MM.1S (cell line): ENCODE results near the gene F2RL3.

Experiments used
- DNase-seq: peaks from one replicate; pipeline ENCODE4 v3.0.0-alpha.2; 2015
- H2AFZ ChIP-seq: fragments of 300-600 bp; sonication (generic); 2 replicates; pipeline ENCODE4 v1.6.0; 2016; ENCODE audit warnings: antibody characterized with exemption, low read length
- H3F3A ChIP-seq: fragments of 300-600 bp; sonication (generic); 2 replicates; pipeline ENCODE4 v1.6.1; 2016; ENCODE audit warnings: mild to moderate bottlenecking, antibody characterized with exemption, low read length, moderate library complexity, mixed read lengths; ENCODE audit not compliant: insufficient read depth
- H3K27ac ChIP-seq: fragments of 300-600 bp; sonication (generic); 2 replicates; pipeline ENCODE4 v1.5.1; 2016; ENCODE audit warnings: mild to moderate bottlenecking, low read length
- H3K27me3 ChIP-seq: fragments of 300-600 bp; sonication (generic); replicated peaks from 2 replicates; pipeline ENCODE4 v1.6.0; 2016; ENCODE audit warnings: low read length; ENCODE audit not compliant: insufficient read depth
- H3K36me3 ChIP-seq: fragments of 300-600 bp; sonication (generic); replicated peaks from 2 replicates; pipeline ENCODE4 v1.6.1; 2016; ENCODE audit warnings: mild to moderate bottlenecking, low read length, mixed read lengths; ENCODE audit not compliant: insufficient read depth
- H3K4me1 ChIP-seq: fragments of 300-600 bp; sonication (generic); 2 replicates; pipeline ENCODE4 v1.6.1; 2016; ENCODE audit warnings: low read length, mixed read lengths
- H3K4me2 ChIP-seq: fragments of 300-600 bp; sonication (generic); 2 replicates; pipeline ENCODE4 v1.6.0; 2016; ENCODE audit warnings: low read depth, low read length
- H3K4me3 ChIP-seq: fragments of 300-600 bp; sonication (generic); 2 replicates; pipeline ENCODE4 v1.5.1; 2016; ENCODE audit warnings: low read length, mixed read lengths
- H3K79me2 ChIP-seq: fragments of 300-600 bp; sonication (generic); 2 replicates; pipeline ENCODE4 v1.6.1; 2016; ENCODE audit warnings: mixed run types, low read length, mixed read lengths
- H3K9ac ChIP-seq: fragments of 300-600 bp; sonication (generic); 2 replicates; pipeline ENCODE4 v1.6.1; 2016; ENCODE audit warnings: low read length, mixed read lengths
- H3K9me2 ChIP-seq: fragments of 300-600 bp; sonication (generic); replicated peaks from 2 replicates; pipeline ENCODE4 v1.6.1; 2016; ENCODE audit warnings: mild to moderate bottlenecking, low read length, mixed read lengths; ENCODE audit not compliant: insufficient read depth
- H3K9me3 ChIP-seq: fragments of 300-600 bp; sonication (generic); replicated peaks from 2 replicates; pipeline ENCODE4 v1.6.1; 2016; ENCODE audit warnings: mild to moderate bottlenecking, low read length, mixed read lengths; ENCODE audit not compliant: insufficient read depth
- H4K20me1 ChIP-seq: fragments of 300-600 bp; sonication (generic); 2 replicates; pipeline ENCODE4 v1.6.1; 2016; ENCODE audit warnings: mild to moderate bottlenecking, low read length, moderate library complexity, mixed read lengths; ENCODE audit not compliant: insufficient read depth
- EZH2 ChIP-seq: fragments of 300-600 bp; sonication (generic); optimal IDR thresholded peaks from 2 replicates; pipeline ENCODE3; 2017; ENCODE audit warnings: low read depth, mild to moderate bottlenecking, antibody characterized with exemption, low read length, mixed read lengths
- EZH2phosphoT487 ChIP-seq: fragments of 300-600 bp; sonication (generic); IDR thresholded peaks from 2 replicates; pipeline ENCODE4 v1.6.1; 2018; ENCODE audit warnings: antibody characterized with exemption, low read length
- TF ChIP-seq, protein P1 (sequence below): fragments of 300-600 bp; sonication (generic); IDR thresholded peaks from 2 replicates; pipeline ENCODE4 v1.5.1; 2016; ENCODE audit warnings: antibody characterized with exemption, low read length, mixed read lengths

F2RL3 gene

DNA sequence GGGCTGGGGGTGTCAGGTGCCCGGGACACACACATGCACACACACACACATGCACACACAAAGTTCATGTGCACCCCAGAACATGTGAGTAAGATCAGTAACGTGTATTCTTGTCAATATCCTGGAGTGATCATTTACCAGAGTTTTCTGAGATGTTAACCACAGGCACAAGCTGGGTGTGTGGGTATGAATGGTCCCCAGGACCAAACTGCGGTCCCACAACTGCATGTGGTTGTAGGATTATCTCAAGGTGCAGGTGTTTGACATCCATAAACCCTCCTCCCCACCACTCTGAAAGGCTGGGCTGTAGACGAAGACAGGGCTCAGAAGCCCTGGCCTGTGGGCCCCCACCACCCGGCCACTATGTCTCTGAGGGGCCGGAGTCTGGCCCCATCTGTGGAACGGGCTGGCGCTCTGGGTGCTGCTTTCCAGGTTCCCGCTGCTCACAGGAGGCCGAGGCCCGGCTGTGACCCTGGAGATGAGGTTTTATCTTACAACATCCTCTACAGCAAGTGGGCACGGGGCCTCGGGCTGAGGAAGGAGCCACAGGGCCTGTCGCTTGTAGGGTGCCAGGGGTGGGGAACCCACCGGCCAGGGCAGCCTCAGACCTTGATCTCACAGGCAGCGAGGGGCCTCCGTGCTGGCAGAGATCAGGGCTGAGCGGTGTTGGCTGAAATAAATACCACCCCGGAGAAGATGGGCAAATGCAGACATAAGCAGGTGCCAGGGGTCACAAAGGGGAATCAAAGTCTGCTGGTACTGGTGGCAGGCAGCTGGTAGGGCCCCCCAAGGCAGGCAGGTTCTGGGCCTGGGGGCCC is 4.3 kb downstream of the F2RL3 start:
- no peak overlapping the region for H3K9ac ChIP-seq
- H3K36me3 ChIP-seq: no peaks in the 10 kb centered on the region
- no peak overlapping the region for H3K4me2 ChIP-seq
- no peaks in the 10 kb centered on the region for H4K20me1 ChIP-seq
- H3K27ac ChIP-seq: no peak overlapping the region
- no peaks in the 10 kb centered on the region for H3F3A ChIP-seq
- TF ChIP-seq EZH2phosphoT487 (no peak), EZH2 (no peak)
- TF ChIP-seq, protein P1, sequence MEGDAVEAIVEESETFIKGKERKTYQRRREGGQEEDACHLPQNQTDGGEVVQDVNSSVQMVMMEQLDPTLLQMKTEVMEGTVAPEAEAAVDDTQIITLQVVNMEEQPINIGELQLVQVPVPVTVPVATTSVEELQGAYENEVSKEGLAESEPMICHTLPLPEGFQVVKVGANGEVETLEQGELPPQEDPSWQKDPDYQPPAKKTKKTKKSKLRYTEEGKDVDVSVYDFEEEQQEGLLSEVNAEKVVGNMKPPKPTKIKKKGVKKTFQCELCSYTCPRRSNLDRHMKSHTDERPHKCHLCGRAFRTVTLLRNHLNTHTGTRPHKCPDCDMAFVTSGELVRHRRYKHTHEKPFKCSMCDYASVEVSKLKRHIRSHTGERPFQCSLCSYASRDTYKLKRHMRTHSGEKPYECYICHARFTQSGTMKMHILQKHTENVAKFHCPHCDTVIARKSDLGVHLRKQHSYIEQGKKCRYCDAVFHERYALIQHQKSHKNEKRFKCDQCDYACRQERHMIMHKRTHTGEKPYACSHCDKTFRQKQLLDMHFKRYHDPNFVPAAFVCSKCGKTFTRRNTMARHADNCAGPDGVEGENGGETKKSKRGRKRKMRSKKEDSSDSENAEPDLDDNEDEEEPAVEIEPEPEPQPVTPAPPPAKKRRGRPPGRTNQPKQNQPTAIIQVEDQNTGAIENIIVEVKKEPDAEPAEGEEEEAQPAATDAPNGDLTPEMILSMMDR: no peak
- peaks cover 24% of the 10 kb centered on the region for H3K4me1 ChIP-seq
- no peaks in the 10 kb centered on the region for H3K9me2 ChIP-seq
- H3K27me3 ChIP-seq: peaks cover under 1% of the 10 kb centered on the region; the same call in 1 of the 2 replicates
- DNase-seq: no peak
- H3K79me2 ChIP-seq: no peaks in the 10 kb centered on the region
- H3K9me3 ChIP-seq: no peaks in the 10 kb centered on the region
- H2AFZ ChIP-seq: no peak overlapping the region
- no peak overlapping the region for H3K4me3 ChIP-seq

DNA sequence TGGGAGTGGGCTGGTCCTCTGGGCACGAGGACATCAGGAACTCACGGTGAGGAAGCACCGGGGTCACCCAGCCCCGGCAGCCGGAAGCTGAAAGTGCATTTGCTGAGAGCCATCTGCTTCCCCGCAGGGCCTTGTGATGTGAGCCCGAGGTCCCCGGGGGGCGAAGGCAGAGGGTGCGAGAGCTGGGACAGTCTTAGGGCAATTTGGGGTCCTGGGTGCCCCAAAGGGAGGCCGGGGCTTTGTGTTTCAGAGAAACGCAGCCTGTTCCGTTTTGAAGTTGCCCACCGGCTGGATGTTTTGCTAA is 4.8 kb downstream of the F2RL3 start:
- Histone ChIP-seq H3K4me3 (no peak overlapping the region), H3K27ac (no peak overlapping the region), H3K4me1 (peaks cover 18% of the 10 kb centered on the region), H4K20me1 (no peaks in the 10 kb centered on the region), H3F3A (no peaks in the 10 kb centered on the region), H3K79me2 (no peaks in the 10 kb centered on the region), H2AFZ (no peak overlapping the region), H3K4me2 (no peak overlapping the region), H3K27me3 (peaks cover 6% of the 10 kb centered on the region), H3K36me3 (no peaks in the 10 kb centered on the region), H3K9me3 (no peaks in the 10 kb centered on the region), H3K9ac (no peak overlapping the region), H3K9me2 (no peaks in the 10 kb centered on the region)
- no peak for DNase-seq
- TF ChIP-seq EZH2phosphoT487: no peak
- no peak for TF ChIP-seq EZH2
- TF ChIP-seq, protein P1: no peak

DNA sequence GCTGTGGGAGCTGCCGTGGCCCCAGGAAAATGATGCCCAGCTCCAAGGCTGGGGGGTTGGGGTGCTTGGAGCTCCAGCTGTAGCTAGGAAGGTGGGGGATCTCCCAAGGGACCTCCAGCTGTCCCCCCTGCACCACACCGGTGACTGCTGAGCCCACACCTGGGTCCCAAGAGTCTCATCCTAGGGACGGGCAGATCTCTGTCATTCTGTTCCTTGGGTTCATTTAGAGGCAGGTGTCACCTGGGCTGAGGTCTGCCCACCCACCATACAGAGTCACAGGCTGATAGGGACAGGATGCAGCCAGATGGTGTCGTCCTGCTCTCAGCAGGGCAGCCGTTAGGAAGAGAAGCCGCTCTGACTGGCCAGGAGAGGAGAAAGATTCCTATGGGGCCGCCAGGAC is 5.3 kb downstream of the F2RL3 start:
- H3K9ac ChIP-seq: no peak overlapping the region
- H2AFZ ChIP-seq: no peak overlapping the region
- H3K27me3 ChIP-seq: peaks cover 7% of the 10 kb centered on the region
- no peak overlapping the region for H3K4me3 ChIP-seq
- H3K9me2 ChIP-seq: no peaks in the 10 kb centered on the region
- H3K9me3 ChIP-seq: no peaks in the 10 kb centered on the region
- TF ChIP-seq, protein P1: no peak
- TF ChIP-seq EZH2phosphoT487 (no peak), EZH2 (no peak)
- DNase-seq: no peak
- H3K4me1 ChIP-seq: peaks cover 14% of the 10 kb centered on the region
- no peak overlapping the region for H3K4me2 ChIP-seq
- no peaks in the 10 kb centered on the region for H3K79me2 ChIP-seq
- no peaks in the 10 kb centered on the region for H4K20me1 ChIP-seq
- H3K27ac ChIP-seq: no peak overlapping the region
- no peaks in the 10 kb centered on the region for H3F3A ChIP-seq
- H3K36me3 ChIP-seq: no peaks in the 10 kb centered on the region
